Hematopoietic multipotent progenitor cell treated with erythropoietin and hydrocortisone succinate and interleukin-3 and kit ligand, for 6 days (in vitro differentiated cells): ENCODE measurements around the gene TNFSF13B.
"Not testable (repeated sequence)": the region's sequence is repeated elsewhere in the genome, so short reads cannot be mapped to it uniquely, and the experiment has no call there.

ENCODE experiments used
- DNase-seq: peaks from one replicate; pipeline ENCODE4 v3.0.0-alpha.2; 2015

The TNFSF13B gene

GRCh38 chr13:108283110-108283509, 13.6 kb downstream of the TNFSF13B start:
- DNase-seq = no peak

- no peak for DNase-seq
Observed at GRCh38 chr13:108288741-108289140, 19.2 kb downstream of the TNFSF13B start.

- no peak for DNase-seq
Observed at GRCh38 chr13:108289819-108290218, 20.3 kb downstream of the TNFSF13B start.

DNA sequence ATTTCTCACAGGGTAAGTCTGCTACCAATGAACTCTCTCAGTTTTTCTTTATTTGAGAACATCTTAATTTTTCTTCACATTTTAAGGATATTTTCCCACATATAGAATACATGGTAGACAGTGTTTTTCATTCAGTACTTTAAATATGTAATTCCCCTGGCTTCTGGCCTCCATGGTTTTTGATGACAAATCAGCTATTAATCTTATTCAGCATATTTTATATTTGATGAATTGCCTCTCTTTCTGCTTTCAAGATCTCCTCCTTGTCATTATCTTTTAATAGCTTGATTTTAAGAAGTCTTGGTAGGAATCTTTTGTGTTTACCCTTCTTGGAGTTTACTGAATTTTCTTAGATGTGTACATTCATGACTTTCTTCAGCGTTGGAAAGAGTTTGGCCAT, 27.6 kb downstream of the TNFSF13B start:
- no peak for DNase-seq

GRCh38 chr13:108302279-108302678, 32.8 kb downstream of the TNFSF13B start:
- no peak for DNase-seq

DNA sequence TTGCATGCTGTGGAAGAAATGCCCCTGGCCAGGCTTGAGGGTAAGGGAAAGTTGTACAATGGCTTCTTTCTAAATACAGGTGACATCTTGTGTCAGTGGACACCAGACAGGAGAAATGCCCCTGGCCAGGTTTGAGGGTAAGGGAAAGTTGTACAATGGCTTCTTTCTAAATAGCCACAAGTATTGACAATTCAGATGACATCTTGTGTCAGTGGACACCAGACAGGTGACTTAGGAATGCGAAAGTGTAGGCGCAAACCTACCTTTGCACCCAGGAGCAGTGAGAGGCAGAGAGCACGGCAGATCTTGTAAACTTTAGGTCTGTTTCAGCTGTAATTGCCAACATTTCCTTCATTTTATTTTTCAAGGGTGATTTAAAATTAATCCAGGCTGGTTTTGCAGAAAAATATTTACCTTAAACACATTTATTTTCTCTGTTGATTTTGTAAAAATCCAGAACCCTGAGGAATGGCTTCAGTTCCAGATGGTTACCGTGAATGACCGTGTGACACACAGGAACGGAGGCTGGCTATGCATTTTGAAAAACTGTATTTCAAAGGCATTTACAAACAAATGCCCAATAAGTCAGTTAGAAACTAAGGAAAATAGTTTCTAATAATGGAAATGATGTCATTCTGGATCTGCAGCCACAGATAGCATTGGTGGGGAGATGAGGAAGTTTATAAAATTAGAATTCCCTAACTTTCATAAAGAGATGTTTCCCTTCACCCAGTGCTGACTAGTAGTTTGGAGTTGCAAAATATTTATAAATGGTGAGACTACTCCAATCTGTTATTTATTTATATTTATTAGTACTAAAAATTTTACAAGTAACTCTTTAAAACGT, 34.9 kb downstream of the TNFSF13B start:
- DNase-seq = no peak

- DNase-seq = no peak
Observed at GRCh38 chr13:108305655-108306054, 36.1 kb downstream of the TNFSF13B start.

DNA sequence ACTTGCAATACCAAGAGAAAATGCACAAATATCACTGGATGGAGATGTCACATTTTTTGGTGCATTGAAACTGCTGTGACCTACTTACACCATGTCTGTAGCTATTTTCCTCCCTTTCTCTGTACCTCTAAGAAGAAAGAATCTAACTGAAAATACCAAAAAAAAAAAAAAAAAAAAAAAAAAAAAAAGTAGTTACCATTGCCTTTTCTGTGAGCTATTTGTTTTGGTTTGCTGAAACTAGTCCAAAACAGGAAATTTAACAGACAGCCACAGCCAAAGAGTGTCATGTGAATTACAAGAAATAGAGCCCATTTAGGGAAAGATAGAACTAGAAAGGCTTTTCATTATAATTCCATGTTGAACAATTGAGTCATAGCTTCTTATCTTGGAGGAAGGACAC, 37.3 kb downstream of the TNFSF13B start:
- no peak for DNase-seq

DNA sequence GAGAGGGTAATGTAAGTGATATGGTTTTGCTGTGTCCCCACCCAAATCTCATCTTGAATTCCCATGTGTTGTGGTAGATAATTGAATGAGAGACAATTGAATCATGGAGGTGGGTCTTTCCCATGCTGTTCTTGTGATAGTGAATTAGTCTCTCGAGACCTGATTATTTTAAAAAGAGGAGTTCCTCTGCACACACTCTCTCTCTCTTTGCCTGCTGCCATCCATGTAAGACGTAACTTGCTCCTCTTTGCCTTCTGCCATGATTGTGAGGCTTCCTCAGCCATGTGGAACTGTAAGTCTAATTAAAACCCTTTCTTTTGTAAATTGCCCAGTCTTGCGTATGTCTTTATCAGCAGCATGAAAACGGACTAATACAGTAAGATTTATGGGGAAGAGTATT, 42.1 kb downstream of the TNFSF13B start:
- DNase-seq = not testable (repeated sequence)

- peak; percentile 63 for DNase-seq
Observed at GRCh38 chr13:108313382-108313781, 43.9 kb downstream of the TNFSF13B start.

- no peak for DNase-seq
Observed at GRCh38 chr13:108315273-108315672, 45.8 kb downstream of the TNFSF13B start.

- DNase-seq = no peak
Observed at GRCh38 chr13:108315991-108316390, 46.5 kb downstream of the TNFSF13B start.

GRCh38 chr13:108316413-108316812, 46.9 kb downstream of the TNFSF13B start:
- DNase-seq = no peak

DNA sequence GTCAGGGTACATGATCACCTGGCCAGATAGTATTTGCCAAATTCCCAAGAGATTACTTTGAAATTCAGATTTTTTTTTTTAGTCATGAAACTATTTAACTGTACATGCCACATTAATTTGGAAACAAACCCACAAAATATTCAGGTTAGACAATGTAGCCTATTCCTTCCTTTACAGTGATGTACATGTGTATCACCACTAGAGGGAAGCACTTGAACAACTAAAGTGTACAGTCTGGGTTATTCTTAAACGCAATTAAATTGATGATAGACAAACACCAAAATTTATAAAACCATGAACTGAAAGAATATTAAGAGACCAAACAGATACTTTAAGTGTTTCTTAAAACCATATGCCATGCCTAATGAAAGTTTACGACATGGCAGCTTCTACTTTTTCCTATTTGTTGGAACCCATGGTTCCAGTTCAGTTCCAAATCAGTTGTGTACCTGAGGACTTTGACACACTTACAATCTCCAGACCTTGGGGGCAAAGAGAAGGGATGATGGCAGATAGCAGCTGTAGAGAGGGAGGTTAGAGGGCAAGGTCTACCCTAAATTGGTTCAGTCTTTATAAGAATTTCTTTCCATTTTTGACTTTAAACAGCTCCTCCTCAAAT, 52.8 kb downstream of the TNFSF13B start:
- DNase-seq = peak; percentile 90

DNA sequence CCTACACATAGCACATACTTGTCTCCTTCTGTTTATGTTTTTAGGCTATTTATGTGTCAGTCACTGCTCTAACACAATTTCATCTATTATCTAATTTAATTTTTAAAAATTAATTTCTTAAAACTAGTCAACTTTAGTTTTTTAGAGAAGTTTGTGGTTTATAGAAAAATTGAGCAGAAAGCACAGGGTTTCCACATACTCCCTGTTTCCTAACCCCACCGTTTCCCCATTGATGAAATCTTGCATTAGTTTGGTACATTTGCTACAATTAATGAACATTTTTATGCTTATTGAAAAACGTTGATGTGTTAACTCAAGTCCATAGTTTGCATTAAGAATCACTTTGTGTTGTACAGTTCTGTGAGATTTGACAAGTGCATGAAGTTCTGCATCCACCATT, 53.5 kb downstream of the TNFSF13B start:
- DNase-seq = peak; percentile 38

GRCh38 chr13:108325863-108326262, 56.3 kb downstream of the TNFSF13B start:
- DNase-seq = no peak

DNA sequence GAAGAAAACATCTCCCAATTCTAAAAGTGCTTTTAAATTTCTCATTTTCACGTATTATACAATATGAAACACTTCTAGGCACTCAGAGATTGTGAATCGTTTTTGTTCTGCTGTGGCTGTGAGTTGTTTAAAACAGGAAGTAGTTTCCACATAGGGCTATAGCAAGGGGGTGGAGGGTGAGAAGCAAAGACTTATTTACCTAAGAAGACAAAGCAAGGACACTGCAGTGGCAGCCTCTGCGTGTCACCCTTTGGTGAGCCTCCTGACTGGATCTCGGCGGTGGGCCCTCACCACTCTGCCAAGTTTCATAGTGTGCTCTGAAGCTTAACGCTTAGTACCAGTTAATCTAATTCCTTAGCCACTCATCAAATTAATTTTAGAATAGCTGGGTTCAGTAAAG, 56.8 kb downstream of the TNFSF13B start:
- peak; percentile 62 for DNase-seq

DNA sequence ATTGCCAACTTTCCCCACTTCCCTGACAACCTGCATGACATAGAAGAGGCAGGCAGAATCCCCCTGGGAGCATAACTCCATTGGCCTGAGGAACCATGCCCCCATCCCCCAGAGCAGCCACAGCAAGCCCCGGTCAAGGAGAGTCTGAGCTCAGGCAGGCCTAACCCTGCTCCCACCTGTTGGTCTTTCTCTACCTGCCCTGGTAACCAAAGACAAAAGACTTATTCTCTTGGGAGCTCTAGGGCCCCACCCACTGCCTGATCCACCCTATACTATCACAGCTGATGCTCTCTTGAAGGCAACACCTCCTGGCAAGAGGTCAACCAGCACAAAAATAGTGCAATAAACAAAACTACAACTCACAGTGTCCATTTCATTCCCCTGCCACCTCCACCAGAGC, 59.3 kb downstream of the TNFSF13B start:
- no peak for DNase-seq

GRCh38 chr13:108332791-108333190, 63.3 kb downstream of the TNFSF13B start:
- DNase-seq = no peak

DNA sequence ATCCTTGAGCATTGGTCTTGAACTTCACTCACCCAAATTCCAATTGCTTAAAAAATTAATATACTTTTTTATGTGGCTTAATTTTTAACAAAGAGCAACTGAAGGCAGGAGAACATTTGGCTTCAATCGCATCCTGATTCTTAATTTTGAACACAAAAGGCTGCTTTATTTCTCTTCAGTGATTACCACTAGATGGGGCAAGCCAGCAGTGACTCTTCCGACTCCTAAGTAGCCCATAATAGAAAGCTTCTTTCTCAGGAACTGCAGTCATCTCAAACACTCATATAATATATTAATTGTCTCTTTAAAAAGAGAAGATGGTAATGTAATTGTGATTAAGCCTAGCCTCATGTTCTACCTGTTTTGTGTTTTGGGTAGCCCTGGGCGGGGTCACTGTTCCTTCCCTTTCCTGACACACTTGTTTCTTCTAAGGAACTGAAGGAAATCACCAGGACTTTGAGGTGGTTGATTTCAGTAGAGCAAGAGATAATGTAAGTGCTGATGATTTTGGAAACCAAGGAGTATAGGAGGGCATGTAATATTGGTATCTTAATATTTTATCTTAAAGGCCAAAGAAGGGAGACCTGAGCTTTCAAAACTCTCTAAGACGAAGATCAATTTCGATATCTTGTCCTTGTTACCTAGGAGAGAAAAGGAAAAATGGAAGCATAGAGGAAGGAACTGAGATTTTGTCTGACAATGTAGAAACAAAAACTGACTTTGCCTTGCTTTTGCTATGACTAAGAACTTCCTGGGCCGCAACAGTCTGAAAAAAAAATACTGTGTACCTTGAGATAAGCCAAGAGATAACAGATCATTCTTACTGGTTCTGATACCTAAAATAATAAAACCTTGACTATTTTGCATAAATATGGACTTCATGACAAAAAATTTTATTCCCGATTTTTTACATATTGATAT, 73.1 kb downstream of the TNFSF13B start:
- DNase-seq = peak; percentile 68

GRCh38 chr13:108345016-108345415, 75.5 kb downstream of the TNFSF13B start:
- DNase-seq = no peak

- DNase-seq = no peak
Observed at GRCh38 chr13:108346376-108346775, 76.9 kb downstream of the TNFSF13B start.

- DNase-seq = no peak
Observed at GRCh38 chr13:108349269-108349668, 79.8 kb downstream of the TNFSF13B start.
